Activated CD8-positive, alpha-beta memory T cell treated with anti-CD3 and anti-CD28 coated beads, Interleukin-2, amount 50 U/mL, for 48 hours (primary cell): ENCODE data around the gene PAQR5.
"Not testable (repeated sequence)": the region's sequence is repeated elsewhere in the genome, so short reads cannot be mapped to it uniquely, and the experiment has no call there.

ENCODE experiments used
- DNase-seq: peaks from one replicate; pipeline ENCODE4 v3.0.0-alpha.2; 2020

The PAQR5 gene

DNA sequence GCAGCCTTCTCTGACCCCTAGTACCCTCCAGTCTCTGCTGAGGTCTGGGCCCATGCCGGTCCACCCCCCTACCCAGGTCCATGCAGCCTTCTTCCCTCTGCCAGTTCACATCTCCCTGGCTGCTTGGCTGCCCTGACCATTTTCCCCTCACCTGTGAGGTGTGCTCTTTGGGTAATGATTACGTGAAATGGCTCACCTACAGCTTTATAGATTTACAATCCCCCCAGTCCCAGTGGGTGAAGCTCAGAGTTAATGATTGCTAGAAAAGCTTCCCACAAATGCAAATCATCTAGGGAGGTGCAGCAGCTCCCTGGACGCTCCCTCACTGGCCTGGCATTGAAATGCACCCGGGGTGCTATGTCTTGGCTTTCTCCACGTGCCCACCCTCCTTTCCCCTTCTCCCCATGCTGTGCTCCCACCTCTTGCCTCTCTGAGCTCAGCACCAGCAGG lies 18.7 kb downstream of the PAQR5 start:
- no peak for DNase-seq

DNA sequence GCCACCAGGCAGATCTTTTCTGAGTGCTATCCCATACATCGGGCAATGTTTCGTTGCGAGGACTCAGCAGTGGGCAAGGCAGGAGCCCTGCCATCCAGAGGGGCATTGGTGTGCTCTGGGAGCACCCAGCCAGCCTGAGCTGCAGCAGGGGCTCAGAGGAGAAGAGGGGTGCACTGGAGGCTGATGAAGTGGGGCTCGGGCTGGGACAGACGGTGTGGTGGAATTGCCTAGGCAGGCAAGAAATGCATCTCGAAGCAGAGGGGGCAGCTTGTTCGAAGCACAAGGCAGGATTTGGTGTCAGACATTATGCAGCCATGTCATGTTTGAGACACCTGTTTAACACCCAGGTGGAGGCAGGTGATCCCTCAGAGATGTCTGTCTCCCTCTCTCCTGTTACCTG lies 19.3 kb downstream of the PAQR5 start:
- DNase-seq: no peak

DNA sequence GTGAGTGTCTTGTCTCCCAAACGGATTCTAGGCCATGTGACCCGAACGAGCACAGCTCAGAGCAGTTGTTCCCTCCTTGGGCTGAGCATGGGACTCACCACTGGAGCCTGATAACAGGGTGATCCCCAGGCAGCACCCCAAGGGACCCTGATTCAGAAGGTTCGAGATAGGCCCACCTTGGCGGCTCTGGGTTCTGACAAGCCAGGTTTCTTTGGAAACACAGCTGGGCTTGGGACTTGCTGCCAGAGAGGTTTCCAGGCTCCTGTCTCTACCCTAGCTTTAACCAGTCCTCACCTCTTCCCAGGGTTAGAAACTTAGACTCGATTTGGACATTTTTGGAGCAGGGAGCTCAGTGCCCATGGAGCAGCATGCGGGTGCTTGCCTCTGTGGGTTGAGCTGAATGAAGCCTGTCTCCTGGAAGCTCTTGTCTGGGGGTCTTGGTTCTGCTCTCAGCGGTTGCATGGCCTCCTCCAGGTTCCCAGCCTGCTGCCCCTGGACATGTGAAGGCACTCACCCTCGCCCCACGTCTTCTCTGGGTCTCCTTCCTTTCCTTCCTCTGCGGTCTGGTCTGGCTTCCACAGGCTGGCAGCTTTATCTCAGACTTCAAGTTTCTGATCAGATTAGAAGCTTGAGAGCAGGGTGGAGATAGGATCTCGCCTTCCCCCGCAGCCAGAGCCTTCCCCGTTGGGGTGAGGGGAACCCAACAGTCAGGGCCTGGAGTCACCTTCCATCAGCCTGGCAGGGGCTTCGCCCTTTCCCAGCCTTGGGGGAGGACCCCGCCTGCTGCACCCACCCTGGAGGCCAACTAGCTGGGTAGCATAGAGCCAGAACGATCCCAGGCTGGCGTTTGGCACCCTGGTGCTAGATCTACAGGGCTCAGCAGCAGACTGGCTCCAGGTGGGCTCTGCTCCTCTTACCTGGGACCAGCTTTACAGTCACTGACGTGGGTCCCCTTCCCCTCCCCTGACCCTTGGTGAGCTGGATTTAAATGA lies 21.0 kb downstream of the PAQR5 start:
- DNase-seq: no peak

DNA sequence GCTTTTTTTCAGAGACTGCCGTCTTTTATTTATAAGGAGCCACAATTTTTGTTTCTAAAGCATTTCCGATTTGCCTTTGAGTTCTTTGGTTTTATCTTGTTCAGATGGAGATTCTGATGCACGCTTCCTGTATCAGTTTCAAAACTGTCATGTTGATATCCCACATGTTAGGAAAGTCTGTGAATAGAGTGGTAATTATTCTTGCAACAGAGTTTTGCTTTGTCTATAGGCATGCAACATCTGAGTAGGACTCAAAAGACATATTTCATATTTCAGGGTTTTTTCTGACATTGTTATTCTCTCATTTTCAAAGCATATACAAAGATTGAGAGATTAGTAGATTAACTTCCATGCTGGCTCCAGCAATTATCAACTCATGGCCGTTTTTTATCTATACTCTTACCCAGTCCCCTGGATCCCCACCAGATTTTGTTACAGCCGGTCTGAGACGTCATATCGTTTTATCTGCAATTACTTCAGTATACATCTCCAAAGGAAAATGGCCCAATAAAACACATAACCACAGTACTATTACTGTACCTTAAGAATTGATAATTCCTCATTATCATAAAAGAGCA lies 22.4 kb downstream of the PAQR5 start:
- no peak for DNase-seq

DNA sequence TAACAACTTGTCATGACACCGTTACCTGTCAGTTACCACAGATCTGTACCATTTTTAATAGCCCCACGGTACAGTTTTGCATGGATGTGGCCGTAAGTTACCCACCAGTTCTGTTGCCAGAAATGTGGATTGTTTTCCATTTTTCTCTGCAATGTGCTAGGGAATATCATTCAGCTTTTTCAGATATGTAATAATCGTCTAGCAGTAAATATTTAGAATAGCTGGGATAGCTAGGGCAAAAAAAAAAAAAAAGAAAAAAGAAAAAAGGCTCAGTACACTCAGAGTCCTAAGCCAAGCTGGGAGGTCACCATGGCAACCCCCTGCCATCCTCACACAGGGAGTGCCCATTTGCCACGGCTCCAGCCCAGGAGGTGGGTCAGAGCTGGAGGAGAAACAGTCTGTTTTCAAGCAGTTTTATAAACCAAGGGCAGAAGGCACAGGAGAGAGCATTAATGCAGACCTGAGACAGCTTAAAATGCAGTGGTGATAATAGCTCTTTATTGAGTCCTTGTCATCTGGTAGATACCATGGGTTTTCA lies 25.2 kb downstream of the PAQR5 start:
- DNase-seq: no peak

DNA sequence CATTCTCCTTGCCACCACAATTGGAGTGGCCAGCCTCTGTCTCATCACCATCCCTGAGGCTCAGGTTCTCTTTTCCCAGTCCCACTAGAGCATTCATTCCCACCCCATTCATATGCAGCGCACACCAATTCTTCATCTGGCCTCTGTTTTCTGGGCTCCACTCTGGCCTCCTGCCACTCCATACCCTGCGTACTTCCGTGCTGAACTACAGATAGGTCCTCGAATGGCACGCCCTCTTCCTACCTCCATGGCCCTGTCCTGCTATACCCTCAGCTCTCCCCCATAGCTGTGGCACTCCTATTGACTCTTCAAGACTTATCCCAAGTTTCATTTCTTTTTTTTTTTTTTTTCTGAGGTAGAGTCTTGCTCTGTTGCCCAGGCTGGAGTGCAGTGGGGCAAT lies 25.9 kb downstream of the PAQR5 start:
- no peak for DNase-seq

DNA sequence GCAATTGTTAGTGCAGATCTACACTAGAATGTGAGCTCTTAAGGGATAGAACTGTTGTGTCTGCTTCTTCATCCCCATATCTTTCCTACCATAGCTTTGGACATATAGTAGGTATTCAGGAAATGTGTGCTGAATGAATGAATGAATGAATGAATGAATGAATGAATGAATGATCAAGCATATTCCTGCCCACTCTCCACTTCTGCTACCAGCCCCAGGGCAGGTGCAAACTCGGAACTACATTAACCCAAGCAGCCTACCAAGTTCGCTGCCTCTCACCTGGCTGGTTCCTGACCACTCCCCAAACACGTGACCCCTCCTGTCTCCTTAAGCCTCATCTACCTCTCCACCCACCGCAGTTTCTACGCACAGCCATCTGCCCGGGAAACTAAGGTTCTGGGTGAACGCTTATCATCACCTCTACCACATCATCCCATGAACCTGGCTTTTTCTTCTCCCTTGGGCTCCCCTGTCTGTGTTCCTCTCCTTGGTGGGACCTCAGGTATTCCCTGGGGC lies 26.8 kb downstream of the PAQR5 start:
- no peak for DNase-seq

DNA sequence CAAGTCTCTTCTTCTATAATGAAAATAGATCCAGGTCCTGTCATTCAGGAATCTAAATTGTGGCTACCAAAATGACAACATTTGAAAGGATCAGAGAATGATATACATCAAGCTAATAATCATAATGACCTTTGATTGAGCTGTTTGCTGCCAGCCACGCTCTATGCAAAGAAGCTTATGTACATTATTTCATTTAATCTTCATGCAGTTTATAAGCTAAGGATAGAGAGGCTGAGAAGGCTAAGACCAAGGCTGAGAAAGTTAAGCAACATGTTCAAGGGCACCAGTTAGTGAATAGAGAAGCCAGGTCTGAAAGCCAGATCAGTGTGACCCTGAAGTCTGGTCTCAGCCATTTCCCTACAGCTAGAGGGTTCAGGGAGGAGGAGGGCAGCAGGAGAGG lies 29.4 kb downstream of the PAQR5 start:
- no peak for DNase-seq

DNA sequence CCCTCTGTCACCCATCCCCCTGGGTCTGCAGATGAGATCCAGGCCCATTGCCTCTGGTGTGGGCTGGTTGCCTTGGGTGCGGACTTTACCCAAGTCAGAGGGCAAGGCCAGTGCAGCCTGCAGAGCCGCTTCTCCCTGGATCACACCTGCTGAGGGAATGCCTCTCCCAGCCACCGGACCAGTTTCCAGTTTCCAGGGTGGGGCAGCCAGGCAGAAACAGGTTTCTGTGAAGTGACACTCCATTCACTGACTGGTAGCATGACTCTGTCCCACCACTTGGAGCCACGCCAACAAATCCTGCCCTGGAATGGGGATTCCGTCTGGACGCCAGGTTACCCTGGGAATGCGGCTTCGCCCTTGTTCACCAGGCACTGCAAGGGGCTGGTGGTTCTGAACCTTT lies 30.0 kb downstream of the PAQR5 start:
- no peak for DNase-seq

DNA sequence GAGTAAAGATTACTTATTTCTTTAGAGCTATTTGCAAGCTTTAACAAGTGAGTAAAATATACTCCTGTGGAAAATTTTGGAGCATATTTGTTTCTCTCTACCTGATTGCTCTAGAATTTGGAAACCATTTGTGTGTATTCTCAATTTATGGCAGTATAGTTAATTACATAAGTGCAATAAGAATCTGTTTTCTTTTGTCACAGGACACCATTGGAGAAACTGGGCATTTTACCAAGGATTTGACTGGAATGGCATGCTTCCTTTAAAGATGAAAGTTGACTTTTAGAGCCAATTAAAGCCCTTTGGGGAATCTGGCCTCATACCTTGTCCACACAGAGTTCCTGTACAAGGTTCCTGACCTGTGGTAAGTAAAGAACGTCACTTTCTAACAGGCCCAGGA lies 38.4 kb downstream of the PAQR5 start:
- DNase-seq: no peak

DNA sequence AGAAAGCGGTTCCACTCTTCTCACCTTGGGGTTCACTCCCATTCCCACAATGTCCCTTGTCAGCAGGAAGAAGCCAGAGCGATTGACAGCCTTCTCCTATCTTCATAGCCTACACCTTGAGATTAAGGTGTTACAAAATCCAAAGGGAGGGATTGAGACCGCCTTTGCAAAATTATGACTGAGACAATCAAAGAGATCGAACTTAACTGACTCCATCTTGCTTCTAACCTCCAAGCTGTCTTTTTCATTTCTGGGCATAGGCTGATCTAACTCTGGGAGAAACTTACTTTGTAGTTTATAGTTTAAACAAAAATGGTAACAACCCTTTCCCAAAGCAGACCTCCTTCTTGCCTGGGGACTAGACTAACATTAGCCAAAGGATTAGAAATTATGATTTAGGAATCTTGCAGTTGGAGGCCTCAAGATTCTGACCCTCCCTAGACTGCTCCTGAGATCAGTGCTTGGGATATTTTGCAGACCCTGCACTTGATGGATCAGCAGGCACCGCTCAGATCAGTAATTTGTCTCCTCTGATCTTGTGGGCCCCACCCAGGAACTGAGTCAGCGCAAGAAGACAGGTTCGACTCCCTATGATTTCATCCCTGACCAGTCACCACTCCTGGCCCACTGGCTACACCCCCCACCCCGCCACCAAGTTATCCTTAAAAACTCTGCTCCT lies 40.0 kb downstream of the PAQR5 start:
- no peak for DNase-seq

DNA sequence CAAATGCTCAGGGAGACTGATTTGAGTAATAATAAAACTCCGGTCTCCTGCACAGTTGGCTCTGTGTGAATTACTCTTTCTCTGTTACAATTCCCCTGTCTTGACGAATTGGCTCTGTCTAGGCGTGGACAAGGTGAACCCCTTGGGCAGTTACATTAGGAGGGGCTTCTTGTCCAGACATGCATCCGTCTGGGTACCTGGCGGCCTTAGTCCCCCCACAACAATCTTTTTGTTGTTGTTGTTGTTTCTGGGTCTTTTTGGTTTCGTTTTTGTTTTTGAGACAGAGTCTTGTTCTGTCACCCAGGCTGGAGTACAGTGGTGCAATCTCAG lies 40.5 kb downstream of the PAQR5 start:
- DNase-seq: not testable (repeated sequence)

DNA sequence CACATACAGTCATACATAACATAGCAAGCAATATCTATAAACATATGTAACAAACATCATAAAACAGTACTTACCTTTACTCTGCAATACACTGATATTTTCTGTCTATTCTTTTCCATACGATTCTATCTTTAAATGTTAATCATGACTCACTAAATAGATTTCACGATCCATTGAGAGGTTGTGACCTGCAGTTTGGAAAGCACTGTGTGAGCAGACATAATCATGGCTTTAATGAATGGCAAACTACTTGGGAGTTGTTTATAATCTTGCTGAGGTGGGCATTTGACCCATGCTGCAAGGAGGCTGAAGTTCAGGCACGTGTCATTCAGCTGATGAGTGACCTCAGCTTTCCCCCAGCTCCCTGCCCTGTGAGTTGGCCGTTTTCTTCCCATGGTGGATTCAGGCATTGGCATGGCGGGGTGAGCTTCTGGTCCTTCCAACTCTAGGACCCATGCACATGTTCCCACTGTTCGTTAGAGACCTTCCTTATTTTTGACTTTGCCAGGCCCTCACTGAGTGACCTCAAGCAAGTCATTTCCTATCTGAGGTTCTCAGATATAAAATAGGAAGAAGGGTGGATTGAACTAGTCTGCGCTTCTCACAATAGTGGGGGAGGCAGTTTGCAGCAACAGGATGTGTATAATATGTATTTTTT lies 41.7 kb downstream of the PAQR5 start:
- DNase-seq: no peak

DNA sequence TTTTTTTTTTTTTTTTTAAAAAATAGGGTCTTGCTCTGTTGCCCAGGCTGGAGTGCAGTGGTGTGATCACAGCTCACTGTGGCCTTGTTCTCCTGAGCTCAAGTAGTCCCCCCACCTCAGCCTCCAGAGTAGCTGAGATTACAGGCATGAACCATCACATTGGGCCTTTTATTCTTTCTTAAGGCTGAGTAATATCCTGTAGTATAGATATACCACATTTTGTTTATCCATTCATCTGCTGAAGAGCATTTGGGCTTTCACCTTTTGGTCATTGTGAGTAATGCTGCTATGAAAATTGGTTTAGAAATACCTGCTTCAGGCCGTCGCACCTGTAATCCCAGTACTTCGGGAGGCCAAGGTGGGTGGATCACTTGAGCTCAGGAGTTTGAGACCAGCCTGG lies 42.6 kb downstream of the PAQR5 start:
- no peak for DNase-seq

DNA sequence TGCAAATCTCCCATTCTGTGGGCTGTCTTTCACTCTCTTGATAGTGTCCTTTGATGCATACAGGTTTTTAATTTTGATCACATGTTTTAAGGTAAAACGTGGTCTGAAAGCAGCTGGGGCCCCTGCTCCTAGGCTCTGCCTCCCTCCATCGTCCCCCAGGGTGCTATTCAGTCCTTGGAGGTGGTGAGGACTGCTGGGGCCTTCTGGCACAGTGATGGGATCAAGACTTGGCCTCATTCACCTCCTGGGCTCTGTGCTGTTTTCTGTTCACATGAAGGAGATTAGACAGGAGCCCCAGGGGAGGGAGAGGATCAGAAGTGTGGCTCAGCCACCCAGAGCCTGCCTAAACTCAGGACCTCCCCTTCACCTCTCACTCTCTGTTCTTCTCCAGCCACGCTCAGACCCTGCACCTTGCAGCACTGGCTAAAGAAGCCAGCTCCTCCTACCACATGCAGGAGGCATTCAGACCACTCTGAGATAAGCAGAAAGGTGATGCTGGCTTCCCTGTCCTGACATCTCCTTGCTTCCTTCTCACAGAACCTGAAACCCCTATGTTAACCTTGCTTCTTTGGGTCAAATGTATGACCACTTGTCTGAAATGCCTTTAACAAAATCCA lies 43.9 kb downstream of the PAQR5 start:
- no peak for DNase-seq

DNA sequence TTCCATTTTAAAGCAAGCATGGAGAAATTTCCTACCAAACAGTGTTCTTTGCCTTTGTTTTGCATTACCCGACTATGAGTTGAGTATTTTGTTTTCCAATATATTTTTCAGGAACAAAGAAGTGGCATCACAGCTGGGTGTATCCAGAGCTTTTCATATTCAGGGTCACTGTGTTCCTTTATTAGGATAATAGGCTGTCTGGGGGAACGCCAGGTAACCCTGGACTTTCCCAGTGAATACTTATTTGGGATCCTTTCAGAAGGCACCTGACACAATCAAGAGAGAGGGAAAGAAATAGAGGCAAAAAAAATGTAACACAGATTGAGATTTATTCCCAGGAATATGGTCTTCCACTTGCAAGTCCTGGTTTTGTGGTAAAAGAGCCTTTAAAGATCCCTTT lies 44.4 kb downstream of the PAQR5 start:
- no peak for DNase-seq

DNA sequence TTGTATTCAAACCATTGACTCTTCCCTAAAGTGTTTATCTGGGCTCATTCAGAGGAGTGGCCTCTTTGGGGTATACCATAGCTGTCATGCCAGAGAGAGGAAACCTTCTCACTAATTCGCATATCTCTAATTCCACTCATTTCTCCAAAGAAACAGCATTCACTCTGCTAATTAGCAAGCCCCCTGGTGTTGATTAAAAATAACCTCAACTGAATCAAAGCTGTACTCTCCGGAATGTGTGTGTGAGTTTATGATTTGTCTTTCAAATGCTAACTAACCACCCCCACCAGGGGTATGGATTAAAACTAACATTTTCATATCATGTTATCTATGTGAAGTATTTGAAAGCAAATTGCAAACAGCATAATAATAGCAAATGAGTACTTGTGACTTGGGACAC lies 45.5 kb downstream of the PAQR5 start:
- DNase-seq: no peak

DNA sequence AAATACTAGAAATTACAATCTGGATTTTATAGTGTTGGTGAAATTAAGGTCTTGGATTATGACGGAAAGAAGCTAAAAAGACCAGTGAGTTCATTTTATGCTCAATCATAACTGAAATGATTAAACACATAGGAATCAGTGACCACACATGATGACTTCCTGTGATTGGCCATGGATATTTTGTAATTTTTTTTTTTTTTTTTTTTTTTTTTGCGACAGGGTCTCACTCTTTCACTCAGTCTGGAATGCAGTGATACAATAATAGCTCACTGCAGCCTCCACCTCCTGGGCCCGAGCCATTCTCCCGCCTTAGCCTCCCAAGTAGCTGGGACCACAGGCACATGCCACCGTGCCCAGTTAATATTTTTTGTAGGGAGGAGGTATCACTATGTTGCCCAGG lies 47.4 kb downstream of the PAQR5 start:
- no peak for DNase-seq

DNA sequence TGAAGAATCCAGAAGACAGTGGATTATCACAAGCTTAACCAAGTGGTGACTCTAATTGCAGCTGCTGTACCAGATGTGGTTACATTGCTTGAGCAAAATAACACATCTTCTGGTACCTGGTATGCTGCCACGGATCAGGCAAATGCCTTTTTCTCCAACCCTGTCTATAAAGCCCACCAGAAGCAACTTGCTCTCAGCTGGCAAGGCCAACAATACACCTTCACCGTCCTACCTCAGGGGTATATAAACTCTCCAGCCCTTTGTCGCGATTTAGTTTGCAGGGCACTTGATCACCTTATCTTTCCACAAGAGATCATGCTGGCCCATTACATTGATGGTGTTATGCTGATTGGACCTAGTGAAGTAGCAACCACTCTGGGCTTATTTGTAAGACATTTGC lies 52.6 kb downstream of the PAQR5 start:
- no peak for DNase-seq

DNA sequence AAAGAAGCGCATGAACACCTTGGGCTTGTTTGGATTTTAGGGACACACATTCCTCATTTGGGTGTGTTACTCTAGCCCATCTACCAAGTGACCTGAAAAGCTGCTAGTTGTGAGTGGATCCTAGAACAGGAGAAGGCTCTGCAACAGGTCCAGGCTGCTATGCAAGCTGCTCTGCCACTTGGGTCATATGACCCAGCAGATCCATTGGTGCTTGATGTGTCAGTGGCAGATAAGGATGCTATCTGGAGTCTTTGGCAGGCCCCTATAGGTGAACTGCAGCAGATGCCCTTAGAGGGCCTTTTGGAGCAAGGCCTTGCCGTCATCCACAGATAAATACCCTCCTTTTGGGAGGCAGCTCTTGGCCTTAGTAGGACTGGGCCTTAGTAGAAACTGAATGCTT lies 53.2 kb downstream of the PAQR5 start:
- no peak for DNase-seq

DNA sequence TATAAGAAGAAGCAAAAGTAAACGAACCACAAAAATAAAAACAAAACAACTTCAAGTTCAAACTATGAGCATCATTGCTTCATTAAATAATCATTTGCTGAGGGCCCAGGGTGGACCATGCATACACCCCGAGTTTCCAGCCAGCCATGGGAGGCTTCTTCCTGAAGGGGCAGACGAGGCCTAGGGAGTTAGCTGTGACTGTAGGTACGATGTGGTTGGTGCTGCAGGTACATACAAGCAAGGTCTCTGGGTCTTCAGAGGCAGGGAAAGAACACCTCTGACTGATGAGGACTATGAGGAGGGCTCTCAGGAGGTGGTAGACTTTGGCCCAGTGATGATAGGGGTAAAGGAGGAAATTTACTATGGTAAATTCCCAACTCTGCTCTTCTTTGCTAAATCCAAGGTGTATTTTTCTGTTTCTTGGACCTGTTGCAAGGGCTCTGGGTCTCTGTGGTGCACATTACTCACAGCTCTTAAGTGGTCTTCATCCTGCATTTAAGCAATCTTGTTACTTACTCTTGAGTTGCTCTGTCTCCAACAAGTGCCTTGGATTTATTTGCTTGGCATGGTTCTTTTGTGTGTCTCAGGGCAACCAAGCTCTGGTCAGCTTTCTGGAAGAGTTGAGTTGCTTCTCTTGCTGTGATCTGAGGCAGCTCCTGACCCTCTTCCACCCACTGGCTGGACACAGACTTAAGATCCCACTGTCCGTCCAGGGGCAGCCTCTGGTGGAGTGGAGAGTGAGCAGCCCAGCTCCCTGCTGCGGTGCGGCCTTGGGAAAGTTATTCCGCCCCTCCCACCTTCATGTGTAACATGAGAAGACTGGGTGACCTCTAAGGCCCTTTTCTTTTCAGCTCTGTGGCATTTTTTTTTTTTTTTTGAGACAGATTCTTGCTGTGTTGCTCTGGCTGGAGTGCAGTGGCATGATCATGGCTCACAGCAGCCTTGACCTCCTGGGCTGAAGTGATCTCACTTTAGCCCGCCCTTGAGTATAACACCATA lies 59.4 kb downstream of the PAQR5 start:
- no peak for DNase-seq
